Activated effector memory CD4-positive, alpha-beta T cell treated with Interleukin-2 at 50 U/mL for 16 hours (primary cell): ENCODE results near the gene EPHB2.

Experiments
- DNase-seq: peaks from one replicate; pipeline ENCODE4 v3.0.0-alpha.2; 2020

Gene EPHB2

GRCh38 chr1:22722901-22723550 is 12.4 kb downstream of the EPHB2 start:
- DNase-seq = no peak

- no peak for DNase-seq
Observed at GRCh38 chr1:22727873-22728272, 17.2 kb downstream of the EPHB2 start.

GRCh38 chr1:22728751-22729399 is 18.2 kb downstream of the EPHB2 start:
- DNase-seq = no peak

- DNase-seq = no peak
Observed at GRCh38 chr1:22729400-22729773, 18.7 kb downstream of the EPHB2 start.

- DNase-seq = no peak
Observed at GRCh38 chr1:22729912-22730311, 19.3 kb downstream of the EPHB2 start.

GRCh38 chr1:22731924-22732720 is 21.5 kb downstream of the EPHB2 start:
- no peak for DNase-seq

GRCh38 chr1:22733643-22734042 is 23.0 kb downstream of the EPHB2 start:
- DNase-seq = no peak

- no peak for DNase-seq
Observed at GRCh38 chr1:22736501-22737080, 26.0 kb downstream of the EPHB2 start.

GRCh38 chr1:22737374-22738068 is 26.9 kb downstream of the EPHB2 start:
- DNase-seq = no peak

GRCh38 chr1:22738069-22738435 is 27.4 kb downstream of the EPHB2 start:
- DNase-seq = no peak

GRCh38 chr1:22738522-22738921 is 27.9 kb downstream of the EPHB2 start:
- DNase-seq = no peak

- no peak for DNase-seq
Observed at GRCh38 chr1:22739648-22740385, 29.2 kb downstream of the EPHB2 start.

- DNase-seq = no peak
Observed at GRCh38 chr1:22741118-22741517, 30.5 kb downstream of the EPHB2 start.

- no peak for DNase-seq
Observed at GRCh38 chr1:22745669-22746585, 35.3 kb downstream of the EPHB2 start.

- DNase-seq = no peak
Observed at GRCh38 chr1:22747021-22747734, 36.5 kb downstream of the EPHB2 start.

GRCh38 chr1:22747735-22748073 is 37.1 kb downstream of the EPHB2 start:
- DNase-seq = no peak

- no peak for DNase-seq
Observed at GRCh38 chr1:22749503-22749902, 38.9 kb downstream of the EPHB2 start.

GRCh38 chr1:22749919-22750684 is 39.5 kb downstream of the EPHB2 start:
- DNase-seq = no peak

GRCh38 chr1:22750685-22751051 is 40.0 kb downstream of the EPHB2 start:
- no peak for DNase-seq

- DNase-seq = no peak
Observed at GRCh38 chr1:22751124-22751531, 40.5 kb downstream of the EPHB2 start.
